Left lung (tissue), 10 donors: ENCODE results near the gene DIP2C. TPM values are rescaled to one million over a fixed set of nuclear protein-coding genes. Genes with fewer than 3 reads are reported as not detected.

Source experiments
- ATAC-seq: fragments of 200-7000 bp; cut with Tn5 transposase; one replicate; pipeline ENCODE4 v1.9.1; 2020; ENCODE audit warnings: moderate library complexity
- DNase-seq, 4 donors: peaks; one replicate each; pipeline ENCODE4 v3.0.0-alpha.2; 2013 to 2020
- H3K27ac ChIP-seq, 2 donors: fragments of 200-600 bp; sonication (generic) in 1 of 2; one replicate each; pipeline versions ENCODE4 v1.5.0 to v1.8.0; 2020 to 2021
- H3K27me3 ChIP-seq, 2 donors: fragments of 200-600 bp; sonication (generic) in 1 of 2; one replicate each; pipeline versions ENCODE4 v1.5.0 to v1.8.0; 2020 to 2021
- H3K36me3 ChIP-seq, 2 donors: fragments of 200-600 bp; sonication (generic) in 1 of 2; one replicate each; pipeline versions ENCODE4 v1.5.0 to v1.8.0; 2020 to 2021
- H3K4me1 ChIP-seq, 2 donors: fragments of 200-600 bp; one replicate each; pipeline ENCODE4 v1.8.0; 2021
- H3K4me3 ChIP-seq, 2 donors: fragments of 200-600 bp; sonication (generic) in 1 of 2; one replicate each; pipeline versions ENCODE4 v1.5.0 to v1.8.0; 2020 to 2021; ENCODE audit warnings: mild to moderate bottlenecking in 1 of 2
- H3K9me3 ChIP-seq, 2 donors: fragments of 200-600 bp; sonication (generic) in 1 of 2; one replicate each; pipeline versions ENCODE4 v1.5.0 to v1.8.0; 2020 to 2021
- CTCF ChIP-seq, 2 donors: fragments of 200-600 bp; sonication (generic) in 1 of 2; IDR thresholded peaks; one replicate each; pipeline versions ENCODE4 v1.5.0 to v1.8.0; 2021; ENCODE audit warnings: antibody characterized with exemption in 2 of 2
- intact Hi-C, 2 donors: fragments of 100-400 bp; cut with DNase I; formaldehyde crosslinking; loops; one replicate each; pipeline versions ENCODE4 v1.11.2 to v1.14.2; 2022
- polyA plus RNA-seq, 6 donors: library from polyadenylated mRNA; unstranded; fragments of 120-200 nt; gene quantifications; one replicate each; pipeline ENCODE4 v1.2.1, GENCODE V29; 2013; ENCODE audit not compliant: insufficient read length in 6 of 6
- total RNA-seq, 2 donors: library from RNA; stranded (reverse); fragmentation: NEBNext Ultra II Directional; extraction: Animal tissue kit (Norgen Biotek cat#: 25700); gene quantifications; one replicate each; pipeline ENCODE4 v1.2.1, GENCODE V29; 2021
- donor health status: DM: no; HTN: yes; CAD: no.
- donor health status: DM: no; HTN: no; CAD: no.

The DIP2C gene
- total and polyA plus RNA-seq, 8 donors: 10.5 to 22.5 (median 19.5) TPM

GRCh38 chr10:411603-412002 is 277.9 kb downstream of the DIP2C start:
- Histone ChIP-seq H3K9me3 (no peaks in the 10 kb centered on the region), H3K36me3 (peaks cover 0 to 25% of the 10 kb centered on the region in 2 donors), H3K27ac (no peak overlapping the region), H3K4me1 (no peaks in the 10 kb centered on the region), H3K27me3 (no peaks in the 10 kb centered on the region), H3K4me3 (no peak overlapping the region)
- DNase-seq (no peak), ATAC-seq (no peak)
- intact Hi-C loops: no loop called here
- TF ChIP-seq CTCF (IDR thresholded peaks at IDR 0.05): no peak

GRCh38 chr10:409408-410040 is 279.9 kb downstream of the DIP2C start:
- Histone ChIP-seq H3K36me3 (peaks cover 0 to 25% of the 10 kb centered on the region in 2 donors), H3K9me3 (no peaks in the 10 kb centered on the region), H3K27ac (no peak overlapping the region), H3K4me1 (no peaks in the 10 kb centered on the region), H3K27me3 (no peaks in the 10 kb centered on the region), H3K4me3 (no peak overlapping the region)
- DNase-seq: no peak
- ATAC-seq: no peak
- TF ChIP-seq CTCF (IDR thresholded peaks at IDR 0.05): no peak
- intact Hi-C loops: no loop called here

GRCh38 chr10:408236-408635 is 281.2 kb downstream of the DIP2C start:
- Histone ChIP-seq H3K27ac (no peak overlapping the region), H3K27me3 (no peaks in the 10 kb centered on the region), H3K4me3 (no peak overlapping the region), H3K9me3 (no peaks in the 10 kb centered on the region), H3K4me1 (no peaks in the 10 kb centered on the region), H3K36me3 (peaks cover 0 to 16% of the 10 kb centered on the region in 2 donors)
- no peak for DNase-seq
- intact Hi-C loops: no loop called here
- TF ChIP-seq CTCF (IDR thresholded peaks at IDR 0.05): no peak
- no peak for ATAC-seq

DNA sequence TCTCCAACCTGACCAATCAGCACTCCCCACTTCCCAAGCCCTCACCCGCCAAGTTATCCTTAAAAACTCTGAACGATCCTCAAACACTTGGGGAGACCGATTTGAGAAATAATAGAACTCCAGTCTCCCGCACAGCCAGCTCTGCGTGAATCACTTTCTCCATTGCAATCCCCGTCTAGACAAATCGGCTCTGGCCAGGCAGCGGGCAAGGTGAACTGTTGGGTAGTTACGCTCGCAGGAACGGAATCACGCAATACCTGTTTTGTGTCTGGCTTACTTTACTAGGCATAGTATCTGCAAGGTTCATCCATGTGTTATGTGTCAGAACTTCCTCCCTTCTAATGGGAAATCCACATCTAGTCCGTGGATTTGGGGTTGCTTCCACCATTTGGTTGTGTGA is 282.5 kb downstream of the DIP2C start:
- DNase-seq (no peak), ATAC-seq (no peak)
- H3K9me3 ChIP-seq: no peaks in the 10 kb centered on the region
- no peaks in the 10 kb centered on the region for H3K4me1 ChIP-seq
- no peak overlapping the region for H3K27ac ChIP-seq
- no peak overlapping the region for H3K4me3 ChIP-seq
- intact Hi-C loops: no loop called here
- peaks cover 0 to 16% of the 10 kb centered on the region in 2 donors for H3K36me3 ChIP-seq
- H3K27me3 ChIP-seq: no peaks in the 10 kb centered on the region
- TF ChIP-seq CTCF (IDR thresholded peaks at IDR 0.05): no peak

DNA sequence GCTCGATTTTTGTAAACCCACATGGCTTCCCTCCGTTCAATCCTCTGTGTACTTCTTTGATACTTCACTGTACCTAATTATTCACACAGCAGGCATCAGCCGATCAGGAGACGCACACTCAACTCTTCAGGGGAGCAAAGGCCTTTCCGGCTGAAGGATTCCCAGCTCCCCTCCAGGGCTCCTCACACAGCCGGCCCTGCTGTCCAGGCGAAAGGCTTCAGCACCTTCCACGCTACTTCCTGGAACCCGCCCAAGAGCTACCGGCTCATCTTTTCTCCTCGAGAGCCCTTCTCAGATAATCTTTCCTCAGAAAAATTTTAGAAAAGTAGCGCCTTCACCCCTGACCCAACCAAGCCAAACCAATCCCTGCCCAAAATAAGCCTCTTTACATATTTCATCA is 283.8 kb downstream of the DIP2C start:
- Histone ChIP-seq H3K27ac (no peak overlapping the region), H3K4me3 (no peak overlapping the region), H3K9me3 (no peaks in the 10 kb centered on the region), H3K4me1 (no peaks in the 10 kb centered on the region), H3K36me3 (peaks cover 0 to 12% of the 10 kb centered on the region in 2 donors), H3K27me3 (no peaks in the 10 kb centered on the region)
- no peak for DNase-seq
- no peak for TF ChIP-seq CTCF (IDR thresholded peaks at IDR 0.05)
- ATAC-seq: no peak
- intact Hi-C loops: no loop called here
